PC-9 (cell line): ENCODE measurements around the gene CHPT1. TPM values are rescaled to one million over a fixed set of nuclear protein-coding genes. Genes with fewer than 3 reads are reported as not detected.

Experiments
- BruUV-seq: library from RNA; stranded (reverse); fragments of 400-500 nt; replicated peaks from 2 replicates; lab custom pipeline; 2021; lab: Mats Ljungman, UMichigan
- CTCF ChIA-PET: fragments of 300-600 bp; sonication (Branson Sonifier 250); formaldehyde crosslinking; loops from one replicate; lab custom pipeline; 2022; ENCODE audit warnings: antibody characterized with exemption; lab: Charles Lee
- POLR2A ChIA-PET: fragments of 300-600 bp; sonication (Branson Sonifier 250); formaldehyde crosslinking; loops from one replicate; lab custom pipeline; 2022; ENCODE audit warnings: antibody characterized with exemption; ENCODE audit not compliant: unreplicated experiment; lab: Charles Lee
- DNase-seq, 2 experiments: peaks; one replicate each; pipeline versions ENCODE4 v3.0.0 to v3.0.0-alpha.2; 2015 to 2022; ENCODE audit warnings: mixed read lengths in 1 of 2
- H2AFZ ChIP-seq: fragments of 200-600 bp; sonication (generic); 2 replicates; pipeline ENCODE4 v1.8.1; 2017; ENCODE audit warnings: antibody characterized with exemption
- H3F3A ChIP-seq: fragments of 200-600 bp; sonication (generic); 2 replicates; pipeline ENCODE4 v1.8.1; 2017; ENCODE audit warnings: antibody characterized with exemption, mild to moderate bottlenecking, low read depth; ENCODE audit not compliant: insufficient read depth
- H3K27ac ChIP-seq: fragments of 200-600 bp; sonication (generic); 2 replicates; pipeline ENCODE4 v1.6.1; 2016; ENCODE audit warnings: mixed run types
- H3K27me3 ChIP-seq: fragments of 200-600 bp; sonication (generic); 2 replicates; pipeline ENCODE4 v1.6.1; 2016; ENCODE audit warnings: low read depth, mixed run types; ENCODE audit not compliant: insufficient read depth
- H3K36me3 ChIP-seq: fragments of 200-600 bp; sonication (generic); 2 replicates; pipeline ENCODE4 v1.6.1; 2016; ENCODE audit warnings: low read depth, mixed run types
- H3K4me1 ChIP-seq: fragments of 200-600 bp; sonication (generic); replicated peaks from 2 replicates; pipeline ENCODE4 v1.6.1; 2016; ENCODE audit warnings: mixed run types; ENCODE audit not compliant: insufficient read depth
- H3K4me2 ChIP-seq: fragments of 200-600 bp; sonication (generic); 2 replicates; pipeline ENCODE4 v1.6.1; 2017; ENCODE audit warnings: mixed run types
- H3K4me3 ChIP-seq: fragments of 200-600 bp; sonication (generic); 2 replicates; pipeline ENCODE4 v1.6.1; 2016; ENCODE audit warnings: mixed run types
- H3K79me2 ChIP-seq: fragments of 200-600 bp; sonication (generic); 2 replicates; pipeline ENCODE4 v1.6.1; 2017; ENCODE audit warnings: low read depth, mixed run types
- H3K9me2 ChIP-seq: fragments of 200-600 bp; sonication (generic); 2 replicates; pipeline ENCODE4 v1.8.1; 2017; ENCODE audit warnings: mild to moderate bottlenecking; ENCODE audit not compliant: insufficient read depth
- H3K9me3 ChIP-seq: fragments of 200-600 bp; sonication (generic); 2 replicates; pipeline ENCODE4 v1.8.1; 2016; ENCODE audit warnings: low read depth; ENCODE audit not compliant: insufficient read depth
- H4K20me1 ChIP-seq: fragments of 200-600 bp; sonication (generic); 2 replicates; pipeline ENCODE4 v1.8.1; 2017; ENCODE audit not compliant: insufficient read depth
- EZH2 ChIP-seq: fragments of 200-600 bp; sonication (generic); IDR thresholded peaks from 2 replicates; pipeline ENCODE4 v1.8.0; 2017; ENCODE audit warnings: antibody characterized with exemption, low read depth
- intact Hi-C: fragments of 100-400 bp; cut with micrococcal nuclease; formaldehyde crosslinking; loops from one replicate; pipeline ENCODE4 v1.10.0; 2022; ENCODE audit not compliant: unreplicated experiment
- total RNA-seq: library from RNA; stranded (reverse); gene quantifications from 2 replicates; pipeline ENCODE4 v1.2.3, GENCODE V29; 2021
- TF ChIP-seq, protein P1 (sequence below): fragments of 200-600 bp; sonication (generic); conservative IDR thresholded peaks from 2 replicates; pipeline ENCODE4 v1.6.1; 2017; ENCODE audit warnings: mixed run types, antibody characterized with exemption, mild to moderate bottlenecking, moderate library complexity

CHPT1 gene
- total RNA-seq, 1 experiment from 2014 or later, result 6.1 TPM

DNA sequence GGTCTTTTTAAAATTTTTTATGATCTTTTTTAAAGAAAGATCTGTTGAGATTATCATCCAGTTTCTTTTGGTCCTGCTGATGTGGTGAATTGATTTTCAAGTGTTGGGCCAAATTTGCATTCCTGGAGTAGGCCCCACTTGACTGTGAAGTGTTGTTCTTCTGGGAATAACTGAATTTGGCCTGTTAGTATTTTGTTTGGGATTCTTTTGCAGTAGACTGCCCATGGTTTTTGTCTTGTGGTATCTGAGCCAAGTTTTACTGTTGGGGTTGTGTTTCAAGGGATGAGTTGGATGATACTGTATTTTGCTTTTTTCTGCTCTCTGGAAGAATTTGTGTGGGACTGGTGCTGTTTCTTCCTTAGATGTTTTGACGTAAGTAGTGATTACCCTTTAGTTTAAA, 45.8 kb downstream of the CHPT1 start:
- Histone ChIP-seq H2AFZ (no peak overlapping the region), H3K27ac (no peak overlapping the region), H4K20me1 (no peaks in the 10 kb centered on the region), H3K9me2 (no peaks in the 10 kb centered on the region), H3K9me3 (no peaks in the 10 kb centered on the region), H3K4me3 (no peak overlapping the region), H3K36me3 (no peaks in the 10 kb centered on the region), H3K79me2 (no peaks in the 10 kb centered on the region), H3K27me3 (no peaks in the 10 kb centered on the region), H3F3A (no peaks in the 10 kb centered on the region), H3K4me1 (no peaks in the 10 kb centered on the region), H3K4me2 (no peak overlapping the region)
- ChIA-PET CTCF (no interaction called here), POLR2A (no interaction called here)
- intact Hi-C loops, result no loop called here
- no peak for DNase-seq
- no TSS peak for BruUV-seq
- TF ChIP-seq EZH2, result no peak
- TF ChIP-seq, protein P1, sequence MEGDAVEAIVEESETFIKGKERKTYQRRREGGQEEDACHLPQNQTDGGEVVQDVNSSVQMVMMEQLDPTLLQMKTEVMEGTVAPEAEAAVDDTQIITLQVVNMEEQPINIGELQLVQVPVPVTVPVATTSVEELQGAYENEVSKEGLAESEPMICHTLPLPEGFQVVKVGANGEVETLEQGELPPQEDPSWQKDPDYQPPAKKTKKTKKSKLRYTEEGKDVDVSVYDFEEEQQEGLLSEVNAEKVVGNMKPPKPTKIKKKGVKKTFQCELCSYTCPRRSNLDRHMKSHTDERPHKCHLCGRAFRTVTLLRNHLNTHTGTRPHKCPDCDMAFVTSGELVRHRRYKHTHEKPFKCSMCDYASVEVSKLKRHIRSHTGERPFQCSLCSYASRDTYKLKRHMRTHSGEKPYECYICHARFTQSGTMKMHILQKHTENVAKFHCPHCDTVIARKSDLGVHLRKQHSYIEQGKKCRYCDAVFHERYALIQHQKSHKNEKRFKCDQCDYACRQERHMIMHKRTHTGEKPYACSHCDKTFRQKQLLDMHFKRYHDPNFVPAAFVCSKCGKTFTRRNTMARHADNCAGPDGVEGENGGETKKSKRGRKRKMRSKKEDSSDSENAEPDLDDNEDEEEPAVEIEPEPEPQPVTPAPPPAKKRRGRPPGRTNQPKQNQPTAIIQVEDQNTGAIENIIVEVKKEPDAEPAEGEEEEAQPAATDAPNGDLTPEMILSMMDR, result no peak

DNA sequence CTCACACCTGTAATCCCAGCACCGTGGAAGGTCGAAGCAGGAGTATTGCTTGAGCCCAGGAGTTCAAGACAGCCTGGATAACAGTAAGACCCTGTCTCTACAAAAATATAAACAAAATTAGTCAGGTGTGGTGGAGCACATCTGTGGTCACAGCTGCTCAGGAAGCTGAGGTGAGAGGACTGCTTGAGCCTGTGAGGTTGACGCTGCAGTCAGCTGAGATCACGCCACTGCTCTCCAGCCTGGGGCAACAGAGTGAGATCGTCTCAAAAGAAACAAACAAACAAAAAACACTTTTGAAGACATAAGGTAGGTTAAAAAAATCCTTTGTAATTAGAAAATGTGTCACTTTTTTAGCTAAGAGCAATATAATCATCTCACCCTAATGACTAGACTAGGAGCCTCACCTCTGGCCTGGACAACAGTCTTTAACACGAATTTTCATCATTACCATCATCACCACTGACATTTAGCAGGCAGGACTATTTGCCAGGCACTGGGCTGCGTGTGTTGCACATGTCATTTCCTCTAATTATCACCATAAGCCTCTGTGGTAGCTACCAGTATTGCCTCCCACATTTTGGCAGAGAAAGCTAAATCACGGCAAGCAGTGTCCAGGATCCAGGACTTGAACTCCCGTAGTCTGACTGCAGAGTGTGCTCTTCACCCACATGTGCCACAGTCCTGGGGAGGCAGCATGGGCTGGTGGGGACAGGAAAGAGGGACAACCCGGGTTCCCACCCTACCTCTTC, 46.5 kb downstream of the CHPT1 start:
- no peak overlapping the region for H3K27ac ChIP-seq
- no peaks in the 10 kb centered on the region for H3F3A ChIP-seq
- no peaks in the 10 kb centered on the region for H3K79me2 ChIP-seq
- no peaks in the 10 kb centered on the region for H3K4me1 ChIP-seq
- TF ChIP-seq, protein P1, result no peak
- TF ChIP-seq EZH2, result no peak
- H3K36me3 ChIP-seq, result no peaks in the 10 kb centered on the region
- CTCF ChIA-PET, result no interaction called here
- H2AFZ ChIP-seq, result no peak overlapping the region
- H4K20me1 ChIP-seq, result no peaks in the 10 kb centered on the region
- POLR2A ChIA-PET, result no interaction called here
- H3K4me2 ChIP-seq, result no peak overlapping the region
- no peaks in the 10 kb centered on the region for H3K27me3 ChIP-seq
- no peaks in the 10 kb centered on the region for H3K9me3 ChIP-seq
- H3K4me3 ChIP-seq, result no peak overlapping the region
- BruUV-seq, result no TSS peak
- intact Hi-C loops, result no loop called here
- no peaks in the 10 kb centered on the region for H3K9me2 ChIP-seq
- DNase-seq, result no peak

DNA sequence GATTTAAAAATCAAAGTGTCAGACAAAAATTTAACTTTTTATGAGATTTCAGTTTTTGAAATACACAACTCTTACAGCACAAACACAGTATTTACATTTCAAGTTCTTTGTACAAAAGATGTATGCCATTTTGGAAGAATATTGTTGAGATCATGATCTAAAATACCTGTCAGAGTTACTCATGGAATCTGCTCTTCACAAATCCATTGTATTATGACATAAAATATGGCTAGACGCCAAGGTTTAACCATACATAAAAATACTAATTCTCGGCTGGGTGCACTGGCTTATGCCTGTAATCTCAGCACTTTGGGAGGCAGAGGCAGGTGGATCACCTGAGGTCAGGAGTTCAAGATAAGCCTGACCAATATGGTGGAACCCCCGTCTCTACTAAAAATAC, 48.0 kb downstream of the CHPT1 start:
- H3K4me3 ChIP-seq, result no peak overlapping the region
- H3K4me2 ChIP-seq, result no peak overlapping the region
- ChIA-PET POLR2A (no interaction called here), CTCF (no interaction called here)
- BruUV-seq, result no TSS peak
- H3F3A ChIP-seq, result no peaks in the 10 kb centered on the region
- H3K36me3 ChIP-seq, result no peaks in the 10 kb centered on the region
- H3K27me3 ChIP-seq, result no peaks in the 10 kb centered on the region
- intact Hi-C loops, result no loop called here
- no peak for DNase-seq
- H3K79me2 ChIP-seq, result no peaks in the 10 kb centered on the region
- H3K27ac ChIP-seq, result no peak overlapping the region
- H2AFZ ChIP-seq, result no peak overlapping the region
- no peaks in the 10 kb centered on the region for H3K9me3 ChIP-seq
- no peaks in the 10 kb centered on the region for H3K4me1 ChIP-seq
- no peaks in the 10 kb centered on the region for H3K9me2 ChIP-seq
- H4K20me1 ChIP-seq, result no peaks in the 10 kb centered on the region
- TF ChIP-seq, protein P1, result no peak
- TF ChIP-seq EZH2, result no peak
